ENCODE data around the gene TMPRSS12. TPM values are rescaled to one million over a fixed set of nuclear protein-coding genes. Genes with fewer than 3 reads are reported as not detected.
A peak's percentile ranks its signal among the peaks of the same experiment; 100 is the strongest.

Gene TMPRSS12
- total RNA-seq, 1 experiment from 2014 or later: not detected

- no peaks in the 10 kb centered on the region for H3K9me3 ChIP-seq (ENCODE audit: control insufficient read depth in 1 of 2, insufficient read depth in 1 of 2, low read depth in 1 of 2, low read length in 2 of 2)
- H3K79me2 ChIP-seq (ENCODE audit: insufficient read depth, low read length): no peaks in the 10 kb centered on the region
- H3K36me3 ChIP-seq (ENCODE audit: control insufficient read depth in 1 of 2, insufficient read depth in 2 of 2, low read length in 2 of 2): no peaks in the 10 kb centered on the region
- POLR2A ChIA-PET: interaction anchor here (0.6 kb wide), 1 partner anchor 105 kb away, joined by 4 read pairs; no protein-coding TSS in a partner anchor
- no TSS peak for BruUV-seq (replicated peaks)
- no peak overlapping the region for H3K4me3 ChIP-seq (replicated peaks in 1 of 2; ENCODE audit: low read depth in 1 of 2, low read length in 2 of 2)
- H3K27me3 ChIP-seq (ENCODE audit: insufficient read depth, low read length): no peaks in the 10 kb centered on the region
- H3K9me2 ChIP-seq (ENCODE audit: insufficient read depth): no peaks in the 10 kb centered on the region
- ATAC-seq (no peak), DNase-seq (ENCODE audit: low read depth, low spot score) (no peak)
- no peak overlapping the region for H3K9ac ChIP-seq (ENCODE audit: low read length)
- H4K20me1 ChIP-seq (ENCODE audit: insufficient read depth): no peaks in the 10 kb centered on the region
- CTCF ChIA-PET: no interaction called here
- intact Hi-C loops (cut with micrococcal nuclease): no loop called here
- H3K4me2 ChIP-seq (ENCODE audit: low read length): no peak overlapping the region
- no peak for TF ChIP-seq JUND (IDR thresholded peaks at IDR 0.05)
- no peak for TF ChIP-seq SRF (IDR thresholded peaks at IDR 0.05; ENCODE audit: low read depth)
- TF ChIP-seq SP1 (IDR thresholded peaks at IDR 0.05; ENCODE audit: low read depth): no peak
- no peak for TF ChIP-seq YY1 (IDR thresholded peaks at IDR 0.05; ENCODE audit: extremely low read depth, insufficient replicate concordance, low read depth, low read length)
- TF ChIP-seq REST (IDR thresholded peaks at IDR 0.05; ENCODE audit: low read depth): no peak
- no peak for TF ChIP-seq FOSL1 (IDR thresholded peaks at IDR 0.05; ENCODE audit: low read depth)
- TF ChIP-seq EZH2 (IDR thresholded peaks at IDR 0.05): no peak
- no peak for TF ChIP-seq EZH2phosphoT487 (IDR thresholded peaks at IDR 0.05; ENCODE audit: borderline replicate concordance)
- no peak for TF ChIP-seq POLR2AphosphoS5 (IDR thresholded peaks at IDR 0.05; ENCODE audit: low read depth, low read length)
- TF ChIP-seq MAX (IDR thresholded peaks at IDR 0.05): no peak
- TF ChIP-seq ZFX (IDR thresholded peaks at IDR 0.05): no peak
- no peak for TF ChIP-seq ATF3 (IDR thresholded peaks at IDR 0.05)
- TF ChIP-seq EGR1 (IDR thresholded peaks at IDR 0.05; ENCODE audit: low read depth): no peak
- peaks cover 18 to 21% of the 10 kb centered on the region in 2 experiments; a peak in 3 of 4 replicates for H3K4me1 ChIP-seq (ENCODE audit: control insufficient read depth in 1 of 2, insufficient read depth in 2 of 2, low read length in 2 of 2)
- RAD21 ChIA-PET (ENCODE audit: low non-redundant PET in 1 of 2, low total read pairs in 2 of 2, uncharacterized antibody in 2 of 2, unreplicated experiment in 2 of 2): no interaction called here
- peak overlapping the region; percentile 48 for H2AFZ ChIP-seq (ENCODE audit: low read depth, low read length, poor library complexity, severe bottlenecking)
- H3K27ac ChIP-seq (ENCODE audit: low read depth, low read length): no peak overlapping the region
These were observed 80.1 kb downstream of the TMPRSS12 start for GRCh38 chr12:50922820-50923219.

All from HCT116 (cell line).